Stimulated activated CD4-positive, alpha-beta T cell treated with anti-CD3 and anti-CD28 coated beads, Interleukin-1b, Interleukin-23, amount 100 ng/mL, for 24 hours (primary cell): Measurements from ENCODE around the gene MYT1.

Experiments
- DNase-seq, 4 experiments: peaks; one replicate each; pipeline ENCODE4 v3.0.0-alpha.2; 2020; ENCODE audit warnings: low read depth in 4 of 4, low spot score in 1 of 4

MYT1 gene

DNA sequence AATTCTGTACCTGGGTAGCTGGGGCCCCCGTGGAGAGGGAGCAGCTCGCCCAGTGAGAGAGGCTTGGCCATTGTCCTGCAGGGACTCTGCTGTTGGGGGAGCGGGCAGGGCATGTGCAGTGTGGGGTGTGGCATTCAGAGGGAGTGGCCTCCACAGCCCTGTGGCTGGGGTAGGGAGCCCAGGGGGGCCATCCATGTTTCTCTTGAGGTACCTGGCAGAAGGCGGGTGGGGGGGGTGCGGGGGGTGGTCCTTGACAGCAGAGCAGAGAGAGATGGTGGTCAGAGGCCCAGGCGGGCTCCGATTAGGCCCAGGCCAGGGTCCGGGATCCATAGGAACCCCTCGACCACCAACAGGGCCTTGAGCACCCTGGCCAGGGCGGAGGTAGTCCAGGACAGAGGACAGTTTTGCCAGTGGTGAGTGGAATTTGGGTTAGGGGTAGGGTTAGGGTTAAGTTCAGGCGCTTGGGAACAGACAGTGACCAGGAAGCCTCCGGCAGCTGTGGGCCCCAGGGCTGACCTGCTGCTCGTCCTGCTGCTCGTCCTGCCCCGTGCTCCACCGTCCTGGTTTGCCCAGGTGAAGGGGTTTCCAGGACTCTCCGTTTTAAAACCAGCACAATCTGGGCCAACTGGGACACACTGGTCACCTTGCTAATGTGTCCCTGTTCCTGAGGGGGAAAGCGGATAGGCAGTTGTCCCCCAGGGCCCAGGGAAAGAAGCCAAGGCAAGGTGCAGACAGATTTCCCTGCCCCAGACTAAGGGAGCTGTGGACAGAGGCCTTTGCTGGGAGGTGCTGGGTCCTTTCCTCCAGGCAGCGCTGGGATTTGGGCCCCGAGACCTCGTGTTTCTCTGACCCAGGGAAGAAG lies 24.8 kb upstream of the MYT1 start:
- no peak for DNase-seq

DNA sequence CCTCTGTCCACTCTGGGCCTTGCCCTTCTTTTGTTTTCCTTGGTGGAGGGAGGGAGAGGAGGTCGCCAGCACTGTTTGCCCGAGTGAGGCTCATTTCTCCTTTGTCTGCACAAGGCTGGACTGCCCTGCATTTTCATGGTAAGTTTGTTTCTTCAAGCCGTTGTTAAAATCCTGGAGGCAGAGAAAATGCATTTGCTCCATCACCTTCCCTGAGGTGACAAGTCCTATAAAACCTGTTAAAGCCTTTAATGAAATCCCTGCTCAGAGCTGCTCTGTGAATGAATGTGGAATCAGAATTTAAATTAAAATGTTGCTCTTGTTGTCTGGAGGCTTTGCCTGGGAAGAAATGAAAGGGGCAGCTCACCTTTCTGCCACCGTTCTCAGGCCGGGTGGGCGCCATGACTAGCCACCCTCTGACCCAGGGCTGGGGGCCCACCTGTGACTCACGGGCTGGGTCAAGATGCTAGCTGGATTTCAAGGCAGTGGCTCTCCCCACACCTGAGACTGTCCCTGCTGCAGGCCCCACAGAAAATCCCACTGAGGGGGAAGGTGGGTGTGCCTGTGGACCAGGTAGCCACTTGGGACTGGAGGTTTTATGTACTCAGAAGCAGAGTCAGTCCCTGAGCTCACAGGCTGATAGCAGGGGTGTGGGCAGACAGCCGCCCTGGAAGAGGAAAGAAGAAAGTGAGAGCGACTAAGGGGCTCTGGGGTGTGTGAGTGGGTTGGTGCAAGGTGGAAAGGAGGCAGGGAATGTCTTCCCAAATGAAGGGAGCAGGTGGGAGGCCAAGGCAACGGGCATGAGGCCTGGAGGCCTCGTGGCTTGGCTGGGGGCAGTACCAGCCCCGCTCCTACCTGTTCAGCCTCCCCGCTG lies 24.0 kb upstream of the MYT1 start:
- DNase-seq, result no peak

DNA sequence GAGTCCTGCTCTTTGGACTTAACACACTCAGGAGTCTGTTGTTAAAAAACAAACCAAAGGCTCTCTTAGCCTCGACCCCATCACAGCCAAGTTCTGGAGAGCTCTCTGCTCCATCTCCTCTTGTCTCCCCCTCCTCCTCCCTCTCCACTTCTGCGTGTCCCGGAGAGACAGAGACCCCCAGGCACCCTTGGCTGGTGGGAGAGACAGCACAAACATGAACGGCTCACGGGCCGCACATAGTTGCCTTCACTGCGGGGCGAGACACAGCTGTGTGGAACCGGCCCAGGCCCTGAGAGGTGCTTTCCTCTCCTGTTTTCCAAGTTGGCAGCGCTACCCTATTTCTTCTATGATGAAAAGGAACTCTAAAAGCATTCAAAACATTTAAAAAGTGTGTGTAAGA lies 23.3 kb upstream of the MYT1 start:
- DNase-seq, result no peak

DNA sequence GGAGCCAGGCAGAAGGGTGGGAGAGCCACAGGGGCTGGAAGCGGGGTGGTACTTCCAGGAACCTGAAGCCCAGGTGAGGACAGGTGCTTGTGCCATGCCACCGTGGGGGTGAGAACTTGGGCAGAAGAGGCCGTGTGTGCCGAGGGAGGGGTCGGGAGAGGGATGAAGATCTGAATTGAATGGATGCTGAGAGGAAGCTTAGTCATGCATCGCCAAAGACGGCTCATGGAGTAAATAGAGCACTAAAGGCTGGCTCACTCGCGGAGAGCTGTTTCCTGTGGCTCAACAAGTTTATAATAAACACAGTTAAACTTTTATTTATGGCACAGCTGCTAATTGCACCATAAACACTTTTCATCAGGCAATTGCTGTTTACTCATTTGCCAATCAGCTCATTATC lies 21.7 kb upstream of the MYT1 start:
- DNase-seq, result no peak

DNA sequence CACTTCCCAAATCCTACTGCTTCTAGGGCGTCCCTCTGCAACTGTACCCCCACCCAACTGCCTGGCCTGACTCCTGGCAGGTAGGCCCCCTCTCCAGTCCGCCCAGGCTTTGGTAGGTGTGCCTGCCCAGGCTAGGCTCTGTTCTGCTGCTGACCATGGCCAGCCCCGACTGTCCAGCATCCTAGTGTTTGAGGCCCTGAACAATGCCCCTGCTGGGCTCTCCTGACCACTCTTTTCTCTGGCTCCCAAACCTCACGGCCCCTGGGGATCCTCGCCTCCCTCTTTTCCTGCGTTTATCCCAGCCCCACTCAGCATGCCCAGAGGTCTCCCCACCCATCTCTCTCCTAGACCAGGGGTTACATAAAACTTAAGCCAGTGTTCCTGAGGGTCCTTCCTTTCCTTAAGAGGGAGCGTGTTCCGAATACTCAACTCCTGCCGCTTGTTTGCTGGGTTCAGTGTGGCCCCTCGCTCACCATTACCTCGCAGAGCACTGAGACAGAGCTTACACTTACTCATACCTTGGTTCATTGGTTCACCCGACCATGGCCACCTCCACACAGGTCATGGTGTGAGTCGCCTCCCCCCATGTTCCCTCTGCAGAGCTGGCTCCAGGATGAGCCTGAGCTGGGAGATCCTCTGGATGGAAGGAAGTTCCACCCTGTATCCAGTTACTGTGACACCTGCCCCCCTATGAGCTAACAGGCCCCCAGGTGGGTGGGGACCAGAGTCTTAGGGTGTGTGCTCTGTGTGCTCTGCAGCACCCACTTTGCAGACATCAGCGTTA lies 21.0 kb upstream of the MYT1 start:
- DNase-seq, result no peak

DNA sequence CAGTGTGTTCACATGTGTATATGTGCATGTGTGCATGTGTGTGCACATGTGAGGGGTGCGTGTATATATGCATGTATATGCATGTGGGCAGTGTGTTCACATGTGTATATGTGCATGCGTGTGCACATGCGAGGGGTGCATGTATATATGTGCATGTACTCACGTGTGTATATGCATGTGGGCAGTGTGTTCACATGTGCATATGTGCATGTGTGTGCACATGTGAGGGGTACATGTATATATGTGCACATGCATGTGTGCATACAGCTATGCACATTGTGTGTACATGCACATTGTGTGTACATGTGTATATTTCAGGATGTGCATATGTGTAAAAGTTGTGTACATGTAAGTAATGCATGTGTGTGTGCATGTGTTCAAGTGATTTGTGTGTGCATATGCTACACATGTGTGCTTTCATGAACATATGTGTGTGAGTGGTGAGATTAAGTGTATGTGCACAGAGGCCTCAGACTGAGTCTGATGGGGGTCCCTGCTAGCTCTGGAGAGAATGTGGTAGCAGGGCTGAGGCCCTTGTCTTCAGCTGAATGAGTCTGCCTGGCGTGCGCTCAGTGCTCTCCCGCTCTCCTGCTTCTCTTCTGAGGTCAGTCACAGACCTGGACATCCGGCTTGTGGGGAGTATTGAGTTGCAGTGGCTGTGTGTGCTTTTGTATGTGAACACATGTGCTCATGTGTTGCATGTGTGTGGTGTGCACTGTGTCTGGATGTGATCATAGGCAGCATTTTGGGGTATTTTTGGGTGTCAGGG lies 19.9 kb upstream of the MYT1 start:
- no peak for DNase-seq

DNA sequence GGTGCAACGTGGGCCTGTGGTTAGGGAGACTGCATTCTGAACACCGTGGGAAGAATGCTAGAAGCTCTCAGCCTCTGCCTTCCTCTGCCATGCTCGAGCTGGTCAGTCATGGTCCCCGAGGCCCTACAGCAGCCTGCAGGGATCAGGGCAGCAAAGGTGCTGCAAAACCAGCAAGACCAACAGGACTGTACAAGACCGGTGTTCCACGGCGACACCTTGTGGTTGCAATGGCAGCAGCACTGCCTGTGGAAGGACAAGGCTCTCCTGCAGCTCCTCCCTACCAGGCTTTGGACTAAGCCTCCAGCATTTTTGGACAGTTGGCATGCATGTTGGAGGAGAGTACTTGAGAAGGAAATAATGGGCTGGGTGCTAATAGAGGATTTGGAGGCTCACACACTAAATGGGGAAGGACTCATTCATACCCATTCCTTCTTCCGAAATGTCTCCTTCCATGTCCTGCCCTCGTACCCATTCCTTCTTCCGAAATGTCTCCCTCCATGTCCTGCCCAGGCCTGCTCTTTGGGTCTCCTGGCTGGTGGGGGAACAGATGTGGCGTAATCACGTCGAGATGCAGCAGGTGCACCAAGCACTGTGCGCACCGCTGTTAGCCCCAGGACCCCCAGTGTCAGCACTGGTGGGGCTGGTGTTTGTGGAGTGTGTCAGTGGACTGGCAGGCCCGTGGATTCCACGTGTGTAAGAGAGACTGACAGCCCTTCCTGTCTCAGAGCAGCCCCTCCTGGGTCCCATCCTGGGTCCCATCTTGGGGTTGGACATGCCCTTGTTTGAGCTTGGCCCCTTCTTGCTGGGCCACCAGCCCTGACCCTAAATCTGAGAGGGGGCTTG lies 18.6 kb upstream of the MYT1 start:
- no peak for DNase-seq

DNA sequence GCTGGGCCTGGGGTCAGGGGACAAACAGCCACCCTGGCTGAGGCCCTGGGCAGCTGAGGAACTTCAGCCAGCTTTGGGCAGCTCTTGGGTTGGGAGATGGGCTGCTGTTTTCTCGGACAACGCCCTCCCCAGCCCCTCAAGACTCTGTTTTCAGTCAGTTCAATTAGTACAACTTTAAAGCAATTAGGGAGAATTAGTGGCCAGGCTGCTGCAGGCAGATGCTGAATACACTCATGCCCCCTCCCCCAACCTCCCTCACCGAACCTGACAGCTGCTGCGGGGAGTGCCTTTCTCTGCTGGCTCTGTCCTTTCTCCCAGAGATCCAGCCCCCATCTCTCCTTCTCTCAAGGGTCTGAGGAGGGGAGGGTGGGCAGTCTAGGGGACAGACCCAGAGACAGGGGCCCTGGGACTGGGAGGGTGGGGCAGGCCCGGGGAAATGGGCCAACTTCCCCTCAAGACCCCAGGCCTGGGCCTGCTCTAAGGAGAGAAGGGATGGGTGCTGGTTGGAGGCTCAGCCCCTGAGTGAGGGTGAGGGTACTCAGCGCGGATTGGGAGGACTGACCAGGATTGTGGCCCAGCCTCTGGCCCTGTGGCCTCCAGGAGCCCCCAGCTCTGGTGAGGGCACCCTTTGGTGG lies 17.8 kb upstream of the MYT1 start:
- no peak for DNase-seq

DNA sequence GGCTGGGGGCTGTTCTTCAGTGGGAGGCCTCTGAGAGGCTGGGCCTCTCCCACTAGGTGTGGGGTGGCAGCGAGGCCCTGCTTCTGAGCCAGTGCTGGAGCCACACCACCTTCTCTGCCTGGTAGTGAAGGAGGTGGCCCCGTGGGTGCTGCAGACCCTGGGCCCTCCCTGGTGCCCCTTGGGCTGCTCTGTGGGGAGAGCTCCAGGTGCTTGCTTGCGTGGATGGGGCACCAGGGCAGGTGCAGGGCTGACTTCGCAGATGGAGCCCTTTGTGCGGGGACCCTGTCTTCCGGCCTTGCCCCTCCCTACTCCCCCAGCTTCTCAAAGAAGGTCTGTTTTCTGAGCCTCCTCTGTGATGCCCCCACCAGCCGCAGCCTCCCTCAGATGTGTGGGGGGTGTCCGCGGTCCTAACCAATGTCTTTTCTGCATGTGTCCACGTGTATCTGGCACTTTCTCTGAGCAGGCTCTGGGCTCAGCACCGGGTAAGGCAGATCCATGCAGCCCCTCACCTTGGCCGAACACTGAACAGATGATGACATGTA lies 17.2 kb upstream of the MYT1 start:
- no peak for DNase-seq

DNA sequence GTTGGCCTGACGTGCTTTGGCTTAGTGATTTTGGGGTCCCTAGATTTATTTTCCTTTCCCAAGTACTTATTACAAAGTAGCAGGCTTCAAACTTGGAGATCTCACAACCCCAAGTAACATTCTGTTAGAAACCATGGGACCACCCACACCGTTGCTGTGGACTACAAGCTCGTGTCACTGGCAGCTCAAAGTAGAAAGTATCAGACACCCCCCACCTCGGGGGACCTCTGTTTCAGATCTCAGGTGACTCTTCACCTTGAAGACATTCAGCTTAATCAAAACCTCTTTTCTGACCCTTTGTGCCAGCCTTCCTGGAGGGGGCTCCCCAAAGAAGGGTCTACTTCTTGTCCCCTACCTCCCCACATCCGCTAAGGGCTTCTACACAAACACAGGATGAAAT lies 15.7 kb upstream of the MYT1 start:
- no peak for DNase-seq

DNA sequence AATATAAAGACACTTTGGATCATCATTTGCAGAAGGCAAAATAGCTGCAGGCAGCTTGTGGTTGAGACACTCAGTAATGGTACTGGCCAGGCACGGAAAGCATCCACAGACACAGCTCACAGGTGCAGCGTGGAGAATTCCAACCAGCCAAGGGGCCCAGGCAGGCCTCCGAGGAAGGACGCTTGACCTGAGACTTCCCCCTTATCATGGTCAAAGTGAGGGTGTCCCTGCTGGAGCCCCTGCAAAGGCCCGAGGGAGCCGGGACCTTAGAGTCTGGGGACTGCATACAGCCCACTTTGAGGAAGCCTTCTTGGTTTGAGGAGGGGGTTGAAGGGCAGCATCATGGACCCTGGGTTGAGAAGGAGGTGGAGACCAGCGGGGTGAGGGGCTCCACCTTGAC lies 15.1 kb upstream of the MYT1 start:
- no peak for DNase-seq

DNA sequence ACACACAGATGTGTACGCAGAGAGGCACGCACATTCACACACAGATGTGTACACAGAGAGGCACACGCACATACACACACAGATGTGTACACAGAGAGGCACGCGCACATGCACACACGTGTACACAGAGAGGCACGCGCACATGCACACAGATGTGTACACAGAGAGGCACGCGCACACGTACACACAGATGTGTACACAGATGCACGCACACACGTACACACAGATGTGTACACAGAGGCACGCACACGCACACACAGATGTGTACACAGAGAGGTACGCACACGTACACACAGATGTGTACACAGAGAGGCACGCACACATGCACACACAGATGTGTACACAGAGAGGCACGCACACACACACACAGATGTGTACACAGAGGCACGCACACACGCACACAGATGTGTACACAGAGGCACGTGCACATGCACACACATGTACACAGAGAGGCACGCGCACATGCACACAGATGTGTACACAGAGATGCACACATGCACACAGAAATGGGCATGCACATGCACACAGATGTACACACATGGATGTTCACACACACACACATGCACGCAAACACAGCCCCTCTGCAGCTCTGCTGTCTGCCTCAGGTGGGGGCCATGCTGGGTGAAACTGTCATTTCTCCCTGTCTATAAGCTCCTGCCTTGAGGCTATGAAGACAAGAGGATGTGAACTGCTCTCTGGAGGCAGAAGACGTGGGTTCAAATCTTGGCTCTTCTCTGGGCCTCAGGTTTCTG lies 14.3 kb upstream of the MYT1 start:
- no peak for DNase-seq

DNA sequence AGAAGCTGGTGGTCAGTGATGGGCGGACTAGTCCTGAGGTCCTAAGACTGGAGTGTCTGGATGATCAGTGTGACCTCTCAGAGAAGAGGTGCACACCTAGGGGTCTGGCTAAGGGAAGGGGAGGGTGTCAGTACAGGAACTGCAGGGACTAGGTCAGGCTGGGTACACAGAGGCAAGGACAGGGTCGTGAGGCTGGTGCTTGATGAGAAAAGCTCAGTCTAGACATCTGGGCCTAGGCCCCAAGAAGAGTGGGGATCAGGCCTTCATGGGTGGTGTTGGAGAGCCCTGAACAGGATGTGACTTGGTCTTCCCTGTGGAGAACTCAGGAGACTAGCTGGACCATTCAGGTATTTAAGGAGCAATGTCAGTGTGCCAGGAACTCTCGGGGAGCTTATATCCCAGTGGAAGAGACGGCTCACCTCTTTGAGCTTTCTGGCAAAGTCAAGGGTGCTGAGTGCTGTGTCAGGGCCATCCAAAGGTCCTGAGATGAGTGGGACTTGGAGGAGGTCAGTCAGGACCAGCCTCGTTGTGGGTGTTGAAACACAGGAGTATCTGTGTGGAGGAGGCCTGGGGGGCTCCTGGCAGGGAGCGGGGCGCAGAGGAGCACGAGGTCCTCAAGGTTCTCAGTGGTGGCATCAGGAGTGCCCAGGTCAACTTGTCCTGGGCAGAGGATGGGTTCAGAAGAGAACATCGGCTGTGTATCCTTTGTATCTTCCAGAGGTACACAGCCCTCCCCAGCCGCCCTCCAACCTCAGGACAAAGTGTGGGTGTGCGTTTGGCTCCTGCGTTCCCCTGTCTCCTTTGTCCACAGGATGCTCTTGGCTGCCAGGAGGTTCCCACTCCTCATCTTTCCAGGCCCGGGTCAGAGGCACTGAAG lies 13.3 kb upstream of the MYT1 start:
- no peak for DNase-seq

DNA sequence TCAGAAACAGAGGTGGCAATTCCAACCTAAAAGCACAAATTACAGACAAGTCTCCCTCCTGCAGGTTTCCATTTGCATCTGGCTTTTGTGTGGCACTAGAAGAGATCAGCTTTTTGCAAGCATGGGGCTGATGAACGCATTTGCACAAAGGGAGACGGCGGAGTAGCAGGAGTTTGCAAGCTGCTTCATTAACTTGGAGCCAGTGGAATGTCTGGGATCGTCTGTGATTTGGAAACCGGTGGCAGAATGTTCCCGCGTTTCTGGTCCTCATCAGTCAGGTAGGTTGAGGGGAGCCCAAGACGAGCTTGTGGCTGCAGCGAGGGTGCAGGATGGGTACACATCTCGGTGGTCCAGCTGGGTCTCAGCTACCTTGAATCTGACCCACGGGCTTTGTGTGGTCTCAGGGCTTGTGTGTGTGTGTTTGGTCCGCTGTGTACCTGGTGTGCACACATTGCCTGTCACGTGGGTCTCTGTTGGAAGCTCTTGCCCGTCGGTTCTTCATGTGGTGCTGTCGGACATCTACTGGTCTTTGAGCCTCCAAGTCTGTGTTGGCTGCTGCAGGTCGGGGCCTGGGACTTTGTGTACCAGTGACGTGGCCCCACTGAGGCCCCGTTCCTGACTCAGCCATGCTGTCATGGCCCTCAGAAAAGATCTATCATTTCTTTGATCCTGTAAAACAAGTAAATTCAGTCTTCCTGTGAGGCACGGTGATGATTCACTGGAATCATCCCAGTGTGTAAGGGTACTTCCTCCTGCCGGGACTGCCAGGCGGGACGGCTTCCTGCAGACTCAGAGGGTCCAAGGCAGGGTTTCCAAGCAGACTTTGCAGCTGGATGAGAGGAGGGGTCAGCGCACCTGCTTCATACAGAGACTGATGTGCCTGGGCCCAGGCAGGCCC lies 12.4 kb upstream of the MYT1 start:
- DNase-seq, result no peak

DNA sequence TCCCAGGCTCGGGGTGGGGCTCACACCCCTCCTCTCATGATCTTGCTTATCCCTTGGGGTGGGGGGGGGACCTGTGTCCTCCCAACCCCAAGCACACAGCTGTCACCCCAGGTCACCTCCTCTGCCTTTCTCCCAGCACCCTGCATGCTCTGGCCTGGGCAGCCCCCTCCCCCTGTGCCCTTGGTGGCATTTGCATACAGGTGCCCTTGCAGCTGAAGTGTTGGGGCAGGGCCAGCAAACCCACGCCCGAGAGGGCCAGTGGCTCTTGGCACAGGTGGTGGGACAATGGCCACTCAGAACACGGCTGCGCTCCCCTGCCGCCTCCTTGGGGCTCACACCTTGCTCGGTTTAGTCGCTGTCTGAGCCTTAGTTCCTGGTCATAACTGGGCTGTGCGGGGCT lies 11.3 kb upstream of the MYT1 start:
- no peak for DNase-seq

DNA sequence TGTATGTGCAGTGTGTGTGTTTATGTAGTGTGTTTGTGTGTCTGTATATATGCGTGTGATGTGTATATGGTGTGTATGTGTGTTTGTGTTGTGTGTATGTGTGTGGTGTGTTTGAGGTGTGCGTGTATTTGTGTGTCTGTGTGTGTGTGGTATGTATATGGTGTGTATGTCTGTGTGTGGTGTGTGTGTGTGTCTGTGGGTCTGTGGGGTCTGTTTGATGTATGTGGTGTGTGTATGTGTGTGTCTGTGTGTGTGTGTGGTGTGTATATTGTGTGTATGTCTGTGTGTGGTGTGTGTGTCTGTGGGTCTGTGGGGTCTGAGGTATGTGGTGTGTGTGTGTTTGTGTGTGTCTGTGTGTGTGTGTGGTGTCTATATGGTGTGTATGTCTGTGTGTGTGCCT lies 10.8 kb upstream of the MYT1 start:
- no peak for DNase-seq
